LoVo (cell line): Measurements from ENCODE around the gene UNC93A.
A peak's percentile ranks its signal among the peaks of the same experiment; 100 is the strongest.
"Not testable (repeated sequence)": the region's sequence is repeated elsewhere in the genome, so short reads cannot be mapped to it uniquely, and the experiment has no call there.

Source experiments
- DNase-seq: peaks from one replicate; pipeline ENCODE4 v3.0.0-alpha.2; 2016; ENCODE audit warnings: low spot score

UNC93A gene

DNA sequence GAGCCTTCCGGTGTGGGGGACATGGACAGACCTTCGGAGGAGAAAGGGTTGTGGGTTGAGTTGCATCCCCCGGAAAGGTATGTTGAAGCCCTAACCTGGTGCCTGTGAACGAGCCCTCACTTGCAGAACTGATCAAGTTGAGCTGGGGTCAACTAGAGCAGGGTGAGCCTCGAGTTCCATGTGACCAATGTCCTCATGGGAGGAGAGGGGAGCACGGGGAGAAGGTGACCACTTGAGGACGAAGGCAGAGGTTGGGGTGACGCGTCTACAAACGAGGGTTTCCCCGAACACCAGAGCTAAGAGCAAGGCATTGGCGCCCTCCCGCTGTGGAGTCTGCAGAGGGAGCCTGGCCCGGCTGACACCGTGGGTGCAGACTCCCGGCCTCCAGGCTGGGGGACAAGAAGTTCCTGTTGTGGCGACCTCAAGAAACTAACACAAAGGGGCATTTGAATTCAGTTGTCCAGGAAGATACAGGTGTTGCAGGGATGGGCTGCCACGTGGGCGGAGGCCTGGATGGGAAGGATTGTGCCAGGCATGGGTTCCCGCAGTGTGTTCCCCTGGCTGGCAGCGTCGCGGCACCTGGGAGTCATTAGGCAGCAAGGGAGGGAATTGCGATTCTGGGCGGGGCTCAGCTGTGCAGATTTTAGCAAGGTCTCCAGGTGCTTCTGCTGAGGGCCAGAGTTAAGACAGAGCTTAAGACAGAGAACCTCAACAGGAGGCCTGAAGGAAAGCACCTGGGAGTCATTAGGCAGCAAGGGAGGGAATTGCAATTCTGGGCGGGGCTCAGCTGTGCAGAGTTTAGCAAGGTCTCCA is 20.4 kb upstream of the UNC93A start:
- no peak for DNase-seq

DNA sequence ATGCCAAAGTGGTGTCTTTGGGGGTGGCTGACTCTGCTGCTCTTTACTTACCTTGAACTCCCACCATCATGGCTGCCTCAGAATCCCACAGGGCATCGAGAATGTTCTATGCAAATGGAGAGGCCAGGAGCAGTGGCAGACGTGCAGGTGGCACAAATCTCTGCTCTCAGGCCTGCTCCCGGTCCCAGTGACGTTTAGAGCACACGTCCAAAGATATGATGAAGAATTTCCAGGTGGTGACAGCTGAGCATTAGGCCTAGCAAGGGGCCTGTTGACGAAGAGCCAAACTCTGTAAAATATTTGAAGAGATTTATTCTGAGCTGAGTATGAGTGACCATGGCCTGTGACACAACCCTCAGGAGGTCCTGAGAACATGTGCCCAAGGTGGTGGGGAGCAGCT is 19.0 kb upstream of the UNC93A start:
- DNase-seq, result no peak

DNA sequence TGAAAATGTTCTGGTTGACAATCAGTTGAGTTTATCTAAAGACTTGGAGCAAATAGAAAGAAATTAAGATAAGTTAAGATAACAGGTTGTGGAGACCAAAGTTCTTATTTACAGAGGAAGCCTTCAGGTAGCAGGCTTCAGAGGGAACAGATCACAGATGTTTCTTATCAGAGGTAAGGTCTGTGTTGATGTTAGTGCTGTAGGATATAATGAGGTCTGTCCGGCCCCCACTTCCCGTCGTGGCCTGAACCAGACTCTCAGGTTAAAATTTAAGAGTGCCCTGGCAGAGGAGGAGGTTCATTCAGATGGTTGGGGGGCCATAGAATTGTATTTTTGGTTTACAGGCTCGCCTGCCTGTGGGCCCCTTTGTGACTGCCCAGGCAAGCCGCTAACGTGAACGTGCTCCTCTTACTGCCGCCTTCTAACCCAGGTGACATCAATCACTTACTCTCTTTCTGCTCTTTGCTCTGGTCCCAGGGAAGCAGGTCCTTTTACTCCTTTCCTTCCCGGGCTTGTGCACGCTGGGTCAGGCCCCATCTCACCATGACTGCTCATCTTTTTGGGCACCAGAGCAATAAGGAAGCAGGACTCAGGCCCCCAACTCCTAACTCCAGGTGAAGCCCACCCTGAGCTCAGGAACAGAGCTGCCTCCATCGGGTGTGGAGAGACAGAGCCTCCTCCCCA is 18.3 kb upstream of the UNC93A start:
- no peak for DNase-seq

DNA sequence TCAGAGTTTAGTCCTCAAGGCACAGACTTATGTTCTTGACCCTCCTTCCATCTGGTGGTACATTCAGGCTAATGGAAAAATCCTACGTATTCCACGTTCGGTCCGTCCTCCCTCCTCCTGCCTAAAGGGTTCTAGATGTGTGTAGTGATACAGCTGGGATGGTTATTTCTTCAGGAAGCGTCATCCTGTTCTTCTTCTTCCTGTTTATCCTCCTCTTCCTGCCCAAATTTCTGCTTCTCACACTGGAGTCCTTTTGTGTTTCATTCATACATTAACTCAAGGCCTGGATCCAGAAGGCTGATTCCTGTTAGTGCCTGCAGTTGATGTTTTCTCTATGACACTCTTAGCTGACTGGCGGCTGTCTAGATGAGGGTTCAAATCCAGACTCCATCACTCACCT is 16.8 kb upstream of the UNC93A start:
- no peak for DNase-seq

DNA sequence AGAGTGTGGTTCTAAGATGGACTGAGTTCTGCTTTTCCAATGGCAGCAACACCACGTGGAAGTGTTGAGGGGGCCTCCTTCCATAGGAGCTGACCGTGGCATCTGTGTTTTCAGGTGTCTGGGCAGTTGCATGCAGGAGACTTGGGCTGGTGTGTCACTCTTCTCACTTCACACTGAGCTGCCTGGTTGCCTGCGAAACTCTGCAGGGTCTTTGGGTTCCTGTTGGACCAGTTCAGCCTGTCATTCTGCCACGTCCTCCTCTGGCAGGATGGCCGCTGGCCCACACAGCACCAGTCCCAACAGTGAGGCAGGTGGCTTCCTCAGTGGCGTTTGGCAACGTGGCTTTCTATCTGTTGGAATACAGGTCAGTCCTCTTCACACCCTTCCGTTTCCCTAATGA is 16.1 kb upstream of the UNC93A start:
- DNase-seq, result no peak

DNA sequence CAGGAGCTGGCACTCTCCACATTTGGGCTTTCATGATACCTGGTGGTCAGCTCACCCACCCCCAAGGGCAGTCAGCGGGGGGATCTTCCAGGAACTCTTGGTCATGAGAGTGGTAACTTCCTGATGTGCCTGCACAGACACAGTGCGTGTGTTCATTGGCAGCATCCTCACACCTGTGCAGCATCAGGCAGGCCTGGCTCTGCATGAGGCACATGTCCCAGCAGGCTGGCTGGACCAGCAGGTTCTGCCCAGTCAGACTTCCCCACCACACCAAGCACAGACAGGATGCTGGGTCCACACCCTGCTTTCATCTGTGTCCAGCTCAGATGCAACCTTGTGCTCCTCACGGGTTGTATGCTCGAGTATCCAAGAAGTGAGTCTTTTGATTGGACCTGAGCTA is 15.7 kb upstream of the UNC93A start:
- no peak for DNase-seq

DNA sequence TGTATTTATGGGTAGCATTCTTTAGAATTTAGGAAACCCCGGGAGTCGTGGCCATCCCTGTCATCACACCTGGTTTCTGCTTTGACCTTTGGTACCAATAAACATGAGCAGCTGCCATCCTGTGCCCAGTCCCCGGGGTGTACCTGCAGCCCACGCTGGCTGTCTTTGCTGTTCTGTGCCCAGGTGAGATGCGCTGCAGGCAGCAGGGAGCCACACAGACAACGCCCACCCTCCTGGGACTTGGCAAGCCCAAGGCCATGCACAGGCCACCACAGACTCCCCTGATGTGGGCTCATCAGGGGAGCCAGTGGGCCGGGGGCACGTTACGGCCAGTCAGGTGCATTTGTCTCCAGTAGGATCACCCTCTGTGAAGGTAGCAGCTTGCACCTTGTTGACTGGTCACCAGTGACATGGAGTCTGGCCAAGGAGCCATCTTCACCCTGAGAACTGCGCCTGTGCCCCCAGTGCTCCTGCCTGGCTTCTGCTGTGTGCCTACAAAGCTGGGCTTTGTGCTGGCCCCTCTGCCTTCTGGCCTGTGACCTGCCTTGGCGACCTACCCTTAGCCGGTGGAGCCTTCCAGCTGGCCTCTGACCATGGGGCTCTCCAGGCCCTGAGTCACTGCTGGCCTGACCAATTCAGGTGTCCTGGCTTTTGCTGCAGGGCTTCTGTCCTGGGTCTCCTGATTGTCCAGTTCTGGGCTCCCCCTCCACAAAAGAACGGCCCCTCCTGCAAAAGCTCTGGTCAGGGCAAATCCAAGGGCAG is 14.2 kb upstream of the UNC93A start:
- no peak for DNase-seq

DNA sequence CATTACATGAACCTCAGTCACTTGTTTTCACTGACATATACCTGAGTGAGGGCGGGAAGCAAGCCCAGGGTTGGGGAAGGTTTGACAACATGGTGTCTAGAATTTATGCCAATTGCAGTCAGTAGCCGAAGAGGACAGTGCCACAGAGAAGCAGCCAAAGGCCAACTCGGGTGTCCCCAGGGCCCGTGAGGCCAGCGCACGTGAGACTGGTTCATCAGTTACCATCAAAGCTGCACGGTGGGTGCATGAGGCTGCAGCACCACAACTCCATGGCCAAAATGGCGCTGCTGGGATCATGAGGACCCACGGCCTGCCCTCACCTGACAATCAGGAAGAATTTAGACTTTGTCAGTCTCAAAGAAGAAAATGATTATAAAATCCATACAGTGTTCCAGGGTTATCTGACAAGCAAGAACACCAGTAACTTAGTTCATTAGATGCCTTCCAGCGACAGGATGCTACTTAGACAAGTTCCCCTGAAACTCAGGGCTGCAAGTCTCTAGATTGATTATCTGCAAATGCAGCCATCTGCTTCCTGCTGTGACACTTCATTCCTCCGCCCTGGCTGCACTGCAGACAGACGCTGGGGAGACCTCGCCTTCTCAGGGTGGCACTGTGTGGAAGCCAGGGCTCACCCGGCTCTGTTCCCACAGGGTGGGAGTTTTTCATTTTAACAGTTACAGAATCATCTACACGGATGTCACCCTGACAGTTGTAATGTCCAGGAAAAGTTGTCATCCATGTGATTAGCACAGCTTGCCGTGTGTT is 12.8 kb upstream of the UNC93A start:
- DNase-seq, result not testable (repeated sequence)

DNA sequence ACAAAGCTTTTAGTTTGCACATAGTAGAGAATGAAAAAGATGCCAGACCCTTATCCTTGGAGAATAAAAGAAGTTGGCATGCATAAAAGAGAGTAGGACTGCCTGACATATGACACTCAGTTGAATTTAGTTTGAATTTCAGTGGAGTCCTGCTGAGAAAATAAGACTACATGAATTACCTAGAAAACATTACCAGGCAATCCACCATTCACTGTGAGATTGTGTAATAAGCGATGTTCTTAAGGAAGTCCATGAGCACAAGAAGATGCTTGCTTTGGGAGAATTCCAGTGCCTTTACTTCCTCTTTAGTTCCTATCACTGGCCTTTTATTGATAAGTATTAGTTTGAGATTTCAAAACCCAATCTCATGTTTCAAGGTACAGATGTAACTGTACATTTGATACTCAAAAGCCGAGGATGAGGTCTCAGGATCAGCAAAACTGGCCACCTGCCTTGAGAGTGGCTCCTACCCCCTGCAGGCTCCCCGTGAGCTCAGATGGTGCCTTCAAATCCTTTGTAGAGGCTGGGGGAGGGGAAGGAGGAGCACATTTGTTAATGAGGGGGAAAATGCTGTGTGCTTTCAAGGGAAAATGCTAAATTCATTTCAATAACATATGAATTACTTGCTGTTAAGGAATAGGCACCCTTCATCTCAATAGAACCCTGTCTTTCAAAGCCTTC is 11.2 kb upstream of the UNC93A start:
- DNase-seq, result no peak

DNA sequence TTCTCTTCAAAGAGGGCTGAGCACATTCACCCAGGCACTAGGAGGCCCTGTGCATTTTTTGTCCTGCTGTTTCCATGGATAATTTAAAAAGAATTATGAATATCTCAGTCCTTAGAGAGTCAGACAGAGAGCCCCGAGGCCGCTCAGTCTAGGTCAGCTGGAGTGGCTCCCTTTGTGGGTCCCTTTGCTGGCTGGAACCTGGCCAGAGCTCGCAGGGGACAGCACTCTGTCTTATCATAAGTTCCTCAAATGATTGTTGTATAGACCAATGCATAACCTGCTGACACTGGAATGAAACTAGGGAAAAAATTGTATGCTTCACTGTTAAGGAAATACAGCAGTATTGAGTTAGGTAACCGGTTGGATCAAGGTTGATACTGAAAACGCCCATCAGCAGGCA is 10.6 kb upstream of the UNC93A start:
- not testable (repeated sequence) for DNase-seq

DNA sequence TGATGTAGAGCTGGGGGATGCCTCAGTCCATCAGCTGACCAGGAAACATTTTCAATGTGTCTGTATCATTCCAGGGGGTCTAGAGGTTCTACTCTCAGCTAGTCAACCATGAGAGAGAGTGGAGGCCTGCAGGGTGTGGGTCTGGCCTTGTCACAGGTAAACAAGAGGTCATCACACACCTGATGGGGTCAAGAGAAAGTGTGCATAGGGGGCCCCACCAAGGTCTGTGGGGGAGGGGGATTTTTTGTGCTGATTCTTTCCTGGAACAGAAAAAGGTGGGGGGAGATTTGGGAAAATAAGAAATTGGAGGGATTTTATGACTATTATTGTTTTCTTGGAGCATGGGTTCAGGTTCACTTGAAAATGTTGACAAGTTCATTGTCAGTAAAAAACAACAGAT is 8.9 kb upstream of the UNC93A start:
- DNase-seq, result no peak

DNA sequence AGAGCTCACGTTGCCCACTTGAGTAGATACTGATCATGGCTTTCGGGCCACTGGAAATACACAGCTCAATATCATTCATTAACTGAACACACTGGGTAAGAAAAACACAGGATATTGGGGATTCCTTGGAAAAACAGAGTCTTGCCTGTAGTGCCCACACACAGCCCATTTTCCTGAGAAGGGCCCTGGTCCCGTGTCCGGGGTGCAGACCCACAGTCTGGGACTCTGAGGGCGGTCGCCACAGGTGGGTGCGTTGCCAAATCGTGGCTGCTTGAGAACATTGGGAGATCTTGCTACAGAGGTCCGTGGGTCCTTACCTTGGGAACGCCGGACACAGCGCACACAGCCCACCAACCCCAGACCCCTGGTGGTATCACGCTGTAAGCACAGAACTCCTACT is 6.5 kb upstream of the UNC93A start:
- DNase-seq, result not testable (repeated sequence)

DNA sequence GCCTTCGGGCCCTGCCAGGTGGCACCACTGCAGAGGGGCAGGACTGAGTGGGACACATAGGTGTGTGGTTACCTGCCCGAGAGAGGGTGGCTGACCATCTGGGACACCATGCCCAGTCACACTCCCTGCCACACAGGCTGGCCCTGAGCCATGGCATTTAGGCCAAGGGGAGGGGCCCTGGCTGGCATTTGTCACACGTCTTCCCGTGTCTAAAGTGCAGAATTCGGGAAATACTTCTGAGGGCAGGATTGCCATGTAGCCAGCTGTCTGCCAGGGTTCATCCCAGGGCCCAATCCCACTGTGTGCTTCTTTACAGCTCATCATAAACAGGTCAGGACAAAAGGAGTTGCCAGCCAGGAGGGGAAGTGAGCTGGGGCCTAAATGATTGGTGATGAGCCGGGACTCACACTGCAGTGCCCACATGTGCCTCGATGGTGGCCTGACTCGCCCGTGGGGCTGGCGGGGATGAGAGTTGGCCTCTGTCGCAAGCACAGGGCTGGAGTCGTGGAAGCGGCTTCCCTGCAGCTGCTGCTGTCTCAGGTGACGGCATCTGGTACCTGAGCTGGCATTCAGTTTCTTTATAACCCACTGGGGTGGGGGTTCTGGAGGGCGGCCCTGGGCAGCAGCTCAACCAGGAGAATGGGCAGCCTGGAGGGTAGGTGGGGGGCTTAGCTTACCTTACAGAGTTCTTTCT is 5.9 kb upstream of the UNC93A start:
- no peak for DNase-seq

DNA sequence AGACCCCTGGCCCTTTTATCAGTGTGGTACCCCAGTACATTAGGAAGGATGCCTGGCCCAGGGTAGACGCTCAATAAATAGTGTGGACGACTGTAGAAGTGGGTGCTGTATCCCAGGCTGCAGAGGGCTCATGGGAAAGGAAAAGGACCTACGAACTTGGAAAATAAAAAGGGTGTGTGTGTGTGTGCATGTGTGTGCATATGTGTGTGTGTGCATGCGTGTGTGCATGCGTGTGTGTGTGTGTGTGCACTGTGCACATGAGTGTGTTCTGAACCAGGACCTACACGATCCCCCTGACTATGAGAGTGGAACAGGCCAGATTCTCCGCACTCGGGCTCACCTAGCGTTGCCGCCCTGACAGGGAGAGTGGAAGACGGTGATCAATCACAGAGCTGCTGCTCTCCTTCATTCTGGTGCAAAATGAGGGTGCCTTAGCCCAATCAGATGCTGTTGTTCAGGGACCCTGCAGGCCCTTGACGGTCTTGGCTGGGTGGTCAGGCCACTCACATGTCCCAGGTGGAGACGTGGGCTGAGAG is 3.5 kb upstream of the UNC93A start:
- no peak for DNase-seq

DNA sequence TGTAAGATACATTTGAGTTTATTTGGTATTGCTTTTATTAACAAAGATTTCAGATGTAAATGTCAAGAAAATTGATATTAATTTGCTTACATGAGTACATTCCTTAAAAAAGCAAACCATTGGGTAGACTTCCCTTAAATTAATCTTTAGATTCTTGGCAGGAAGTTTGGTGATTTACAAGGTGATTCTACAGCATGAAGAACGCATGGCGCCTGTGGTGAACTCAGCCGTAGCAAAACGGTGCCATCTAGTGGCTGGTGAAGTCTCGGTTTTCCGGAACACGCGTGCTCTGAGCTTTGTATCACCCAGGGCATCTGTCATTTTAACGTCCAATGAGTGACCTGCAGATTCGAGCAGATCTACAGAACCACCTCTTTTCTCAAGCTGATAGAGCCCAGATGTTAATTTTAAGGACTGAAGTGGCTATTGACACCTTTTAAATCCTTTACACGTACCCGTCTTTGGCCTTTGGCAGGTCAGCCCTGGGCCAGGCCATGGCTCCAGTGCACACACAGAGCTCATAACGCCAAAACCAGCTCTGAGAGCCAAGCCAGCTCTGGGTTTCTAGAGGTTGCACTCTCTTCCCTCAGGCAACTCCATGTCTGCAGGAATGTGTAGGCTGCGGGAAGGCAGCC is 2.4 kb upstream of the UNC93A start:
- DNase-seq, result peak; percentile 33

DNA sequence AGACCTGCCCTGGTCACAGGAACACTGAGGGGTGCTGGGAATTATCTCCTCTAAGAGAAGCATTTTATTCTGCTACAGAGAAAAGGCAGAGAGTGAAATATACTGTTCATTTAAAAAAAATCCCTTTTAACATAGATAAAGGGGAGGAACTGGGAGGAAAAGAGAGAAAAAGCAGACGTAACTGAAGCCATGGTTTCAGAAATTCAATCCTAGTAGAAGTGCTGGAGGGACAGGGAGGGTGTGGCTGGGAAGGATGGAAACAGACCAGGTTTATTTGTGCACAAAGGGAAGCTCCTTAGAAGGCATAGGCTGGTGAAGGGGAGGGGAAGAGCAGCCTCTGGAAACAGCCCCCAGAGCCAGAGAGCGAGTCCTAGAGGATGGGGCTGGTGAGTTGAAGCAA is 1.8 kb upstream of the UNC93A start:
- DNase-seq, result not testable (repeated sequence)

DNA sequence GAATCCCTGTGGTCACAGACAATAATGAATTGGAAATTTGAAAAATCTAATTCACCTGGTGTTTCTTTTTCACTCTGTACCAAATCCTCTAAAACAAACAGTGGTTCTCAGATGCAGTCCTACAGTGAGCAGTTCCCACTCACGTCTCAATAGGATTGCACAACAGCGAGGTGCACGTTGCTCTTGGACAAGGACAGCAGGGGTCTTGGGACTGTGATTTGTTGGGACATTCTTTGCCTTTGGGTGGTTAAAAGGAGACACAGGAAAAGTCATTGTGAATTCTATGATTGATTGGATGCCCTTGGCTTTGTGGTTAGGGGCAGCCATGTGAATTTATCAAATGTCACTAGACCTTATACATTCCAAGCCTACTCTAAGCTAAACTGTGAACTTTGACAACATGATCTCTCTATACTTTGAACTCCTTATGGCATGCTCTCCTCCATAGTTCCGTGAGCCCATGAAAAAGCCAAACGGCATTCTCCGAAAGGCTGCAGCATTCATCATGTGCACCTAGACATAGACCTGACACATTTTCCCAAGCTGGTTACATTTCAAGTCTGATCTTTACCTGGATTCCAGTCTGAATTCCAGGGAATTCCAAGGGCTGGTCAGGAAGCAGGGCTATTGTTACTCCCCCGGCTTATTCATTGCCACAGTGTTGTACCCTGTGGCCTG is 647 bp downstream of the UNC93A start:
- DNase-seq, result no peak

DNA sequence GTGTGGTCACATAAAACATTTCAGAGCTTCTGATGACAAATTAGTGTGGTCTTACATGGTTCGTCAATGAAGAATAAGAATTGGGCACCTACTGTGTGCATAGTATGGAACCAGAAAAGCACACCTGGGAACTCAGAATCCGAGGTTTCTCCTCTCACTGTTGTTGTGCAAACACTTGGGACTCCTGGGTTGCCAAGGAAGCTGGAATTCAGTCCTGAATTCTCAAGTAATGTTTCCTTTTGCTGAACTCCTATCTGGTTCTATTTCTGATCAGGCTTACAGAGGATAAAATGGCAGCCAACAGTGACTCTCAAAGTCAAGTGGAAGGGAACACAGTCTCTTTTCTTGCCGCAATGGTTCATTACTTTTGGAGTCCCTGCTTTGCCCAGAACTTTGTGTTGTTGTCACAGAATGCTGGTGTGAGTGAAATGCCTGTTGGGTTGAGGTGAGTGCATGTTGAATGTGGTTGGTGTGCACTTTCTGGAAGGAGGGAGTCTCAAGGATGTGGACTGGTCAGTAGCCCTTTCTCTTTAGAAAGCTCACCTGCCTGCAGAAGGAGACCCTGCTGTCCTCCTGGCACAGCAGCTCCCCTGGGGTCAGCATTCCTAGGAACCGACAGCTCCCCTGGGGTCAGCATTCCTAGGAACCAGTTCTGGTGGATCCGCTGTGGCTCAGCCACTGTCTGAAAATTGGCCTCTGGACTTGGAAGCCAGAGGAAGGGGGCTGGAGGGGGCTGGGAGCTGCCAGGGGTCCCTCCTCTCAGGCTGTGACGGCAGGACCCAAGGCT is 1.4 kb downstream of the UNC93A start:
- DNase-seq, result no peak

DNA sequence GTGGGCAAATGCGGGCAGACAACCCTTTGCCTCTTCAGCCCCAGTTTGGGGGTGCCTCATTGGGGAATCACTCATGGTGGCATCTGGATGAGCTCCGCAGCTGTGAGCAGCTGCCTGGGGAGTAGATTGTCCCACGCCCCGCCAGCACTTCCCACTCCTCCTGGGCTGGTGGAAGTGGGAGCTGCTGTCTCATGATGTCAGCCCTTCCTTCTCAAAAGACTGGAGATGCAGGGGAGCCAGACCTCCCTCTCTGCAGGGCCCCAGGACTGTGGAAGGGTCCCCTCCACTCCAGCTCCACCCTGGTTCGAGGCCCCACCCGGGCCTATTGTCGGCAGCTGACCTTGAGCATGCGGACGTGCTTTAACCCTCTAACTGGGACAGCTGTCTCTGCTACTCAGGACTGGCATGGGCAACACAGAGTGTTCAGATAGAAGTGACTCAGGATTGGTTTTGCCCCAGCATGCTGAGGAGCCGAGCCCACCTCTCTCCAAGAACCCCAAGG is 2.0 kb downstream of the UNC93A start:
- DNase-seq, result no peak
